ENCODE data around the gene EFCAB7.

DNA sequence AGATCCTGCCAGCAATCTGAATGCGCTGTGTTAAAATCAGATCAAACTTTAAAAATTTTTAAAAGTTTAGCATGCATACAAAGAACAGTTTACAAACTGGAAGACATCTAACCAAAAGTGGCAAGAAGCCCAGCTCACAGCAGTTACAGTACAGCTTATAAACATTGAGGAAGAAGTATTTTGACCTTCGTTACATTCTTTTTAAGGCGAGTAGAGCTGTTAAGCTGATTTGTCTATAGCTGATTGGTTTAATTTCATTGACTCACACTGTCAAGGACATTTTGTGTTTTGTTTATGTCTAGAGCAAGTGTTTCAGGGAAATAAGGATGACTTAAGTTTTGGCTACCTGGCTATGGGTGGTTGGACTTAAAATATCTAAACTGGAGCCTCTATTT, 66.8 kb downstream of the EFCAB7 start:
- TF ChIP-seq POLR2AphosphoS5 (IDR thresholded peaks at IDR 0.05; ENCODE audit: low read depth): no peak
- TF ChIP-seq, protein P1, sequence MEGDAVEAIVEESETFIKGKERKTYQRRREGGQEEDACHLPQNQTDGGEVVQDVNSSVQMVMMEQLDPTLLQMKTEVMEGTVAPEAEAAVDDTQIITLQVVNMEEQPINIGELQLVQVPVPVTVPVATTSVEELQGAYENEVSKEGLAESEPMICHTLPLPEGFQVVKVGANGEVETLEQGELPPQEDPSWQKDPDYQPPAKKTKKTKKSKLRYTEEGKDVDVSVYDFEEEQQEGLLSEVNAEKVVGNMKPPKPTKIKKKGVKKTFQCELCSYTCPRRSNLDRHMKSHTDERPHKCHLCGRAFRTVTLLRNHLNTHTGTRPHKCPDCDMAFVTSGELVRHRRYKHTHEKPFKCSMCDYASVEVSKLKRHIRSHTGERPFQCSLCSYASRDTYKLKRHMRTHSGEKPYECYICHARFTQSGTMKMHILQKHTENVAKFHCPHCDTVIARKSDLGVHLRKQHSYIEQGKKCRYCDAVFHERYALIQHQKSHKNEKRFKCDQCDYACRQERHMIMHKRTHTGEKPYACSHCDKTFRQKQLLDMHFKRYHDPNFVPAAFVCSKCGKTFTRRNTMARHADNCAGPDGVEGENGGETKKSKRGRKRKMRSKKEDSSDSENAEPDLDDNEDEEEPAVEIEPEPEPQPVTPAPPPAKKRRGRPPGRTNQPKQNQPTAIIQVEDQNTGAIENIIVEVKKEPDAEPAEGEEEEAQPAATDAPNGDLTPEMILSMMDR (conservative IDR thresholded peaks at IDR 0.05; ENCODE audit: low read depth in 2 of 2): no peak
- TF ChIP-seq NANOG (IDR thresholded peaks at IDR 0.05; ENCODE audit: borderline replicate concordance): no peak
- TF ChIP-seq, protein P2, sequence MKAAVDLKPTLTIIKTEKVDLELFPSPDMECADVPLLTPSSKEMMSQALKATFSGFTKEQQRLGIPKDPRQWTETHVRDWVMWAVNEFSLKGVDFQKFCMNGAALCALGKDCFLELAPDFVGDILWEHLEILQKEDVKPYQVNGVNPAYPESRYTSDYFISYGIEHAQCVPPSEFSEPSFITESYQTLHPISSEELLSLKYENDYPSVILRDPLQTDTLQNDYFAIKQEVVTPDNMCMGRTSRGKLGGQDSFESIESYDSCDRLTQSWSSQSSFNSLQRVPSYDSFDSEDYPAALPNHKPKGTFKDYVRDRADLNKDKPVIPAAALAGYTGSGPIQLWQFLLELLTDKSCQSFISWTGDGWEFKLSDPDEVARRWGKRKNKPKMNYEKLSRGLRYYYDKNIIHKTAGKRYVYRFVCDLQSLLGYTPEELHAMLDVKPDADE (IDR thresholded peaks at IDR 0.05): no peak
- TF ChIP-seq, protein P3, sequence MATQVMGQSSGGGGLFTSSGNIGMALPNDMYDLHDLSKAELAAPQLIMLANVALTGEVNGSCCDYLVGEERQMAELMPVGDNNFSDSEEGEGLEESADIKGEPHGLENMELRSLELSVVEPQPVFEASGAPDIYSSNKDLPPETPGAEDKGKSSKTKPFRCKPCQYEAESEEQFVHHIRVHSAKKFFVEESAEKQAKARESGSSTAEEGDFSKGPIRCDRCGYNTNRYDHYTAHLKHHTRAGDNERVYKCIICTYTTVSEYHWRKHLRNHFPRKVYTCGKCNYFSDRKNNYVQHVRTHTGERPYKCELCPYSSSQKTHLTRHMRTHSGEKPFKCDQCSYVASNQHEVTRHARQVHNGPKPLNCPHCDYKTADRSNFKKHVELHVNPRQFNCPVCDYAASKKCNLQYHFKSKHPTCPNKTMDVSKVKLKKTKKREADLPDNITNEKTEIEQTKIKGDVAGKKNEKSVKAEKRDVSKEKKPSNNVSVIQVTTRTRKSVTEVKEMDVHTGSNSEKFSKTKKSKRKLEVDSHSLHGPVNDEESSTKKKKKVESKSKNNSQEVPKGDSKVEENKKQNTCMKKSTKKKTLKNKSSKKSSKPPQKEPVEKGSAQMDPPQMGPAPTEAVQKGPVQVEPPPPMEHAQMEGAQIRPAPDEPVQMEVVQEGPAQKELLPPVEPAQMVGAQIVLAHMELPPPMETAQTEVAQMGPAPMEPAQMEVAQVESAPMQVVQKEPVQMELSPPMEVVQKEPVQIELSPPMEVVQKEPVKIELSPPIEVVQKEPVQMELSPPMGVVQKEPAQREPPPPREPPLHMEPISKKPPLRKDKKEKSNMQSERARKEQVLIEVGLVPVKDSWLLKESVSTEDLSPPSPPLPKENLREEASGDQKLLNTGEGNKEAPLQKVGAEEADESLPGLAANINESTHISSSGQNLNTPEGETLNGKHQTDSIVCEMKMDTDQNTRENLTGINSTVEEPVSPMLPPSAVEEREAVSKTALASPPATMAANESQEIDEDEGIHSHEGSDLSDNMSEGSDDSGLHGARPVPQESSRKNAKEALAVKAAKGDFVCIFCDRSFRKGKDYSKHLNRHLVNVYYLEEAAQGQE (IDR thresholded peaks at IDR 0.05; ENCODE audit: unreplicated experiment): no peak
- TF ChIP-seq JUNB (IDR thresholded peaks at IDR 0.05; ENCODE audit: unreplicated experiment): no peak
- no peak for TF ChIP-seq EZH2 (IDR thresholded peaks at IDR 0.05; ENCODE audit: low read depth, unreplicated experiment)
- TF ChIP-seq ZNF114 (CRISPR knock-in tag; IDR thresholded peaks at IDR 0.05): no peak
- no peak for TF ChIP-seq STAT1 (IDR thresholded peaks at IDR 0.05; ENCODE audit: unreplicated experiment)
- TF ChIP-seq EZH2phosphoT487 (IDR thresholded peaks at IDR 0.05; ENCODE audit: unreplicated experiment): no peak
- no peak for TF ChIP-seq CREB1 (CRISPR knock-in tag; IDR thresholded peaks at IDR 0.05; ENCODE audit: low read depth)
- no peak for TF ChIP-seq ZNF331 (CRISPR knock-in tag; IDR thresholded peaks at IDR 0.05; ENCODE audit: low read depth)

Measured in GM23338 (cell line).